Lung (tissue), 12 donors: ENCODE measurements around the gene ZER1. TPM values are rescaled to one million over a fixed set of nuclear protein-coding genes. Genes with fewer than 3 reads are reported as not detected.
"Not testable (repeated sequence)": the region's sequence is repeated elsewhere in the genome, so short reads cannot be mapped to it uniquely, and the experiment has no call there.

Experiments
- ATAC-seq: fragments of 200-7000 bp; cut with Tn5 transposase; one replicate; pipeline ENCODE4 v1.9.1; 2020; ENCODE audit warnings: moderate number of reproducible peaks; ENCODE audit not compliant: insufficient read depth, low FRiP score
- DNase-seq, 3 donors: peaks; one replicate each; pipeline ENCODE4 v3.0.0-alpha.2; 2013 to 2017
- H3K27ac ChIP-seq, 2 donors: one replicate each; pipeline ENCODE4 v1.5.1; 2013; ENCODE audit warnings: mild to moderate bottlenecking in 2 of 2, moderate library complexity in 2 of 2, control low read depth in 1 of 2, inconsistent platforms in 1 of 2, low read depth in 1 of 2, low read length in 1 of 2
- H3K27me3 ChIP-seq, 3 donors: one replicate each; pipeline ENCODE4 v1.5.1; 2013; ENCODE audit warnings: low read length in 2 of 3; ENCODE audit not compliant: control insufficient read depth in 3 of 3, insufficient read depth in 3 of 3
- H3K36me3 ChIP-seq, 4 donors: one replicate each; pipeline ENCODE4 v1.5.1; 2013; ENCODE audit warnings: low read length in 4 of 4, mild to moderate bottlenecking in 1 of 4, moderate library complexity in 1 of 4; ENCODE audit not compliant: control insufficient read depth in 4 of 4, insufficient read depth in 4 of 4
- H3K4me1 ChIP-seq, 5 donors: one replicate each; pipeline ENCODE4 v1.5.1; 2013; ENCODE audit warnings: low read length in 5 of 5, mild to moderate bottlenecking in 2 of 5, moderate library complexity in 1 of 5; ENCODE audit not compliant: control insufficient read depth in 5 of 5, insufficient read depth in 5 of 5
- H3K4me3 ChIP-seq: one replicate; pipeline ENCODE4 v1.5.1; 2013; ENCODE audit warnings: mild to moderate bottlenecking, control low read depth, moderate library complexity
- H3K9ac ChIP-seq, 2 donors: one replicate each; pipeline ENCODE4 v1.5.1; 2013; ENCODE audit warnings: low read length in 2 of 2, control low read depth in 1 of 2; ENCODE audit not compliant: insufficient read depth in 1 of 2
- H3K9me3 ChIP-seq, 4 donors: one replicate each; pipeline ENCODE4 v1.5.1; 2013; ENCODE audit warnings: low read length in 3 of 4, mild to moderate bottlenecking in 1 of 4, moderate library complexity in 1 of 4; ENCODE audit not compliant: control insufficient read depth in 4 of 4, insufficient read depth in 3 of 4
- WGBS, 2 donors: extraction: QIAGEN DNeasy Blood & Tissue Kit; methylation state at CpG; one replicate each; pipeline ENCODE4 v1.1.7; 2013; 5-methylcytosine and 5-hydroxymethylcytosine counted together
- polyA plus RNA-seq, 2 donors: library from polyadenylated mRNA; stranded (reverse); fragments of 200-250 nt; gene quantifications; one replicate each; pipeline ENCODE4 v1.2.1, GENCODE V29; 2013
- total RNA-seq, 2 donors: library from RNA; depleted of rRNA in 1 of 2; stranded (reverse); fragments of >200 nt in 1 of 2; gene quantifications; one replicate each; pipeline ENCODE4 v1.2.1, GENCODE V29; 2014 to 2021
- TF ChIP-seq, protein P1 (sequence below): IDR thresholded peaks from 2 replicates; pipeline ENCODE4 v1.5.1; 2012; ENCODE audit warnings: mild to moderate bottlenecking; ENCODE audit errors: control extremely low read depth, extremely low read depth
- donor health status: control.
- donor health status: control.
- donor health status: Bipolar disorder and iron deficiency.
- donor health status: healthy.
- donor health status: DM: yes; HTN: yes; CAD: no.

Gene ZER1
- total and polyA plus RNA-seq, 4 donors: 17.6 to 39.0 (median 28.4) TPM

- no peaks in the 10 kb centered on the region for H3K4me1 ChIP-seq
- H3K27me3 ChIP-seq: no peaks in the 10 kb centered on the region
- no peak for DNase-seq
- ATAC-seq: no peak
- no peak overlapping the region for H3K27ac ChIP-seq
- H3K9ac ChIP-seq: no peak overlapping the region
- H3K36me3 ChIP-seq: peaks cover 5 to 51% (median 36%) of the 10 kb centered on the region in 4 donors
- H3K4me3 ChIP-seq: no peak overlapping the region
- TF ChIP-seq, protein P1, sequence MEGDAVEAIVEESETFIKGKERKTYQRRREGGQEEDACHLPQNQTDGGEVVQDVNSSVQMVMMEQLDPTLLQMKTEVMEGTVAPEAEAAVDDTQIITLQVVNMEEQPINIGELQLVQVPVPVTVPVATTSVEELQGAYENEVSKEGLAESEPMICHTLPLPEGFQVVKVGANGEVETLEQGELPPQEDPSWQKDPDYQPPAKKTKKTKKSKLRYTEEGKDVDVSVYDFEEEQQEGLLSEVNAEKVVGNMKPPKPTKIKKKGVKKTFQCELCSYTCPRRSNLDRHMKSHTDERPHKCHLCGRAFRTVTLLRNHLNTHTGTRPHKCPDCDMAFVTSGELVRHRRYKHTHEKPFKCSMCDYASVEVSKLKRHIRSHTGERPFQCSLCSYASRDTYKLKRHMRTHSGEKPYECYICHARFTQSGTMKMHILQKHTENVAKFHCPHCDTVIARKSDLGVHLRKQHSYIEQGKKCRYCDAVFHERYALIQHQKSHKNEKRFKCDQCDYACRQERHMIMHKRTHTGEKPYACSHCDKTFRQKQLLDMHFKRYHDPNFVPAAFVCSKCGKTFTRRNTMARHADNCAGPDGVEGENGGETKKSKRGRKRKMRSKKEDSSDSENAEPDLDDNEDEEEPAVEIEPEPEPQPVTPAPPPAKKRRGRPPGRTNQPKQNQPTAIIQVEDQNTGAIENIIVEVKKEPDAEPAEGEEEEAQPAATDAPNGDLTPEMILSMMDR: no peak
- 92 to 93% methylated on average over 14 of the region's 14 CpGs for WGBS, 2 donors
- no peaks in the 10 kb centered on the region for H3K9me3 ChIP-seq
Observed at GRCh38 chr9:128805661-128806060, 33.9 kb upstream of the ZER1 start.

DNA sequence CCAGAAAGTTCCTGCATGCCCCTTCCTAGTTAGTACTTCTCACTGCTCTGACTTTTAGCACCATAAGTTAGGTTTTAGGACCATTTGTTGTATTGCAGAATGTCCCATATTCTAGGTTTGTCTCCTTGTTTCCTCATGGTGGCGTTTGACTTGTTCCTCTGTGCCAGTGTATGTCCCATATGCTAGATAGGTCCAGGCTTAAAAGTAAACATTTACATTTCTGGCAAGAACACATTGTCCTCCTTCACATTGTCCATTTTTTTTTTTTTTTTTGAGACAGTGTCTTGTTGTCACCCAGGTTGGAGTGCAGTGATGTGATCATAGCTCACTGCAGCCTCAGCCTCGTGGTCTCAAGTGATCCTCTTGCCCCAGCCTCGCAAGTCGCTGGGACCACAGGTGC is 30.8 kb upstream of the ZER1 start:
- Histone ChIP-seq H3K27me3 (no peaks in the 10 kb centered on the region), H3K9me3 (no peaks in the 10 kb centered on the region), H3K4me1 (no peaks in the 10 kb centered on the region), H3K36me3 (peaks cover 20 to 50% (median 33%) of the 10 kb centered on the region in 4 donors), H3K9ac (no peak overlapping the region), H3K27ac (no peak overlapping the region), H3K4me3 (no peak overlapping the region)
- WGBS, 2 donors: 92 to 94% methylated on average over 4 of the region's 4 CpGs
- TF ChIP-seq, protein P1: no peak
- no peak for ATAC-seq
- DNase-seq: no peak

DNA sequence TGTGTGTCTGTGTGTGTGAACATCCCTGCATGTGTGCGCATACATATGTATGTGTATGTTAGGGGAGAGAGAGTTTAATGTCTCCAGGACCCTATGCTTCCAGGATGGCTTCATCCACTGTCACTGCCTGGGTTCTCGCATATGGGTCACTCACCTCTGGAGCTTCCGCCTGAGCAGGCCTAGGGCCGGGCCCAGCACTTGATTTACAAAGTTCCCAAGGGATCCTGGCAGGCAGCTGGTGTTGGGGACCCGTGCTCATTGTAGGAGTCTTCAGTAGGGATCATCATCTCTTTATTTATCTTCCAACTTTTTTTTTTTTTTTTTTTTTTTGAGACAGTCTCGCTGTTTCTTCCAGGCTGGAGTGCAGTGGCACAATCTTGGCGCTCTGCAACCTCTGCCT is 28.3 kb upstream of the ZER1 start:
- Histone ChIP-seq H3K27ac (no peak overlapping the region), H3K4me1 (no peaks in the 10 kb centered on the region), H3K27me3 (no peaks in the 10 kb centered on the region), H3K9ac (no peak overlapping the region), H3K9me3 (no peaks in the 10 kb centered on the region), H3K36me3 (peaks cover 25 to 41% (median 28%) of the 10 kb centered on the region in 4 donors), H3K4me3 (no peak overlapping the region)
- ATAC-seq (no peak), DNase-seq (no peak)
- 91 to 96% methylated on average over 6 to 7 of the region's 7 CpGs for WGBS, 2 donors
- TF ChIP-seq, protein P1: no peak

- 91 to 92% methylated on average over 8 of the region's 8 CpGs for WGBS, 2 donors
- TF ChIP-seq, protein P1: no peak
- DNase-seq (no peak), ATAC-seq (no peak)
- no peaks in the 10 kb centered on the region for H3K4me1 ChIP-seq
- no peaks in the 10 kb centered on the region for H3K27me3 ChIP-seq
- no peak overlapping the region for H3K27ac ChIP-seq
- no peak overlapping the region for H3K9ac ChIP-seq
- H3K4me3 ChIP-seq: no peak overlapping the region
- H3K9me3 ChIP-seq: no peaks in the 10 kb centered on the region
- peaks cover 25 to 43% (median 28%) of the 10 kb centered on the region in 4 donors for H3K36me3 ChIP-seq
Observed at GRCh38 chr9:128798896-128799295, 27.2 kb upstream of the ZER1 start.

DNA sequence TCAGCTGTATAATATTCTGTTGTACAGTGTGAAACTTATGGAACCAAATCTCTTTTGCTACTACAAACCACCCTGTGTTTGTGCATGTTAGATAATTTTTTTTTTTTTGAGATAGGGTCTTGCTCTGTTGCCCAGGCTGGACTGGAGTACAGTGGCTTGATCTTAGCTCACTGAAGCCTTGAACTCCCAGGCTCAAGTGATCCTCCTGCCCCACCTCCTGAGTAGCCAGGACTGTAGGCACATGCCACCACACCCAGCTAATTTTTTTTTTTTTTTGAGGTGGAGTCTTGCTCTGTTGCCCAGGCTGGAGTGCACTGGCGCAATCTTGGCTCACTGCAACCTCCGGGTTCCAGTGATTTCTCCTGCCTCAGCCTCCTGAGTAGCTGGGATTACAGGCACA is 23.2 kb upstream of the ZER1 start:
- H3K4me3 ChIP-seq, DNase-seq, H3K9me3 ChIP-seq, H3K27ac ChIP-seq, H3K4me1 ChIP-seq, H3K27me3 ChIP-seq, H3K9ac ChIP-seq, ATAC-seq: not testable (repeated sequence)
- peaks cover 18 to 54% (median 35%) of the 10 kb centered on the region in 4 donors for H3K36me3 ChIP-seq
- 46 to 48% methylated on average over 2 of the region's 2 CpGs for WGBS, 2 donors
